GM19035 (cell line): ENCODE measurements around the gene CAMTA1.

ENCODE experiments used
- ATAC-seq: cut with Tn5 transposase; IDR thresholded peaks from one replicate; pipeline ENCODE4 v1.9.1; 2021; ENCODE audit not compliant: unreplicated experiment

Gene CAMTA1

GRCh38 chr1:7795406-7795805 lies 1010.2 kb downstream of the CAMTA1 start:
- no peak for ATAC-seq

GRCh38 chr1:7805460-7805859 lies 1020.2 kb downstream of the CAMTA1 start:
- ATAC-seq, result no peak

GRCh38 chr1:7808253-7808844 lies 1023.1 kb downstream of the CAMTA1 start:
- no peak for ATAC-seq

GRCh38 chr1:7809742-7810141 lies 1024.5 kb downstream of the CAMTA1 start:
- ATAC-seq, result no peak

- ATAC-seq, result no peak
Measured at GRCh38 chr1:7810395-7810794, 1025.1 kb downstream of the CAMTA1 start.

GRCh38 chr1:7811476-7811875 lies 1026.2 kb downstream of the CAMTA1 start:
- ATAC-seq, result no peak

GRCh38 chr1:7813677-7814373 lies 1028.6 kb downstream of the CAMTA1 start:
- ATAC-seq, result no peak
